Measurements from ENCODE around the gene NANOS3.
A peak's percentile ranks its signal among the peaks of the same experiment; 100 is the strongest.

NANOS3 gene

DNA sequence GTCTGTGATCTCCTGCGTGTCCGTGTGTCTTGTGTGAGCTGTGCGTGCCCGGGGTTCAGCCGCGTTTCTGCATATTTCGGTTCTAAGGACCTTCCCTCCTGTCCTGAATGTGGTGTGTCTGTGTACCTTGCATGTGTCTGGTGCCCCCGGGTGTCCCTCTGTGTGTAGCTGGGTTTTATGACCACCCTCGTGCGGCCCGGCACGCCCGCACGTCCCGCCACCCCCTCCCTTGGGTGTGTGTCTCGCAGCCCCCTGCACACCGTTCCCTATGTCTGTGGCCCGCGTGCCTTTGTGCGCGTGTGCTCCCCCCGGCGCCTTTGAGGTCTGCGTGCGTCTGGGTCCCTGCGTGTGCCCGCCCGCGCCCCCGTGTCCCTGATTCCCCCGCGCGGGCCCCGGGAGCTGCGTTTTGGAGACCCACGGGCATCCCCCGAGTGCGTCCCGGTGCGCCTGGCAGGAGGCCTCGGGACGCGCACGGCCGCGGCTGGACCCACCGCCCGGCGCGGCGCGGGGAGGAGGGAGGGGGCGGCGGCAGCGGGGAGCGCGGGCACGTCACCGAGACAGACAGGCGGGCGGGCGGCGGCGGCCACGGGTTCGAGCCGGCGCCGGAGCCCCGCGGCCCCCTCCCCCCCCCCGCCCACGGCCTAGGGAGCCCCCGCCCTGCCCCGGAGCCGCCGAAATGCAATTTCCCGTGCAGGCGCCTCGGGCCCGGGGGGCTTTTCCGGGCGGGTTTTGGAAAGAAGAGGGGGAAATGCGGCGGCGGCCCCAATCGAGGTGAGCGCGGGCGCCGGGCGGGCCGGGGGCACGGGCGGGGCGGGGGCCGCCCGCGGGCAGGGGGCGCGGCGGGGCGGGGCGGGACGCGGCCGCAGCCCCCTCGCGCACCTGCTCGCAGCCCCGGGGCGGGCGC, 12.0 kb upstream of the NANOS3 start:
- no peak for DNase-seq (ENCODE audit: low read depth in 2 of 2)

DNA sequence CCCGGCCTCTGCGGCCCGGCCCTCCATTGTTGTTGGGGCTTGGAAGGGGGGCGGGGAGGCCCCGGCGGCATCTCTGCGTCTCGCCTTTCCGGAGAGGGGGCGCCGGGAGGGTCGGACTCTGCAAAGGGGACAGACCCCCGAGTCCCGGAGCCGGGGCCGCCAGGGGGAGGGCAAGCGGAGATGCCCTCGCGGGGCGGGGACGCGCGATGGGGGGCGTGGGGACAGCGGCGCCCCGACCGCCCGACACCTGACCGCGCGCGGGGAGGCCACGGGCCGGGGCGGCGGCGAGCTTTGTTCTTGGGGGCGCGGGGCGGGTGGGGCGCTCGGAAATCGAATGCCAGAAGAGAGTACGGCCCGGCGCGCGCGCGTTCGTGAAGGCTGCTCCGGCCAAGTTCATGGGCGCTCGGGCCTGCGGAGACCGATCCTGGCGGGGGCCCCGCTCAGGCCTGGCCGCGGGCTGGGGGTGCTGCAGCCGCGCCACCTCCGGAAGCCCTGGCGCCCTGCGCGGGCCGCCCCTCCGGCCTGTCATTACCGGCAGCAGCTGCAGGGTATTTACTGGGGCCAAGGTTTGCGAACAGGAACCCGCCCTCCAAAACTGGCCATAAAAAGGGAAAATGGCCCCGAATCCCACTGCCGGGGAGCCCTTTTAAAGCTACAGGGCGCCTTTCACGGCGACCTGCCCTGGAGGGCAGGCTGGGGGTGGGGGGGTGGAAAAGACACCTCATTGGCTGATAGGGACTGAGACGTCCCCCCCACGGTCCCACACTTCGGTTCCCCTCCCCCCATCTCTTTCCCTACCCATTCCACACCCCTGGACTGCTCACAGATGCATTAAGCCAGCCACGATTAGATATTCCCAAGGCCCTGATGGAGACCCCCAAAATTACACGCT, 11.1 kb upstream of the NANOS3 start:
- no peak for DNase-seq (ENCODE audit: low read depth in 2 of 2)

DNA sequence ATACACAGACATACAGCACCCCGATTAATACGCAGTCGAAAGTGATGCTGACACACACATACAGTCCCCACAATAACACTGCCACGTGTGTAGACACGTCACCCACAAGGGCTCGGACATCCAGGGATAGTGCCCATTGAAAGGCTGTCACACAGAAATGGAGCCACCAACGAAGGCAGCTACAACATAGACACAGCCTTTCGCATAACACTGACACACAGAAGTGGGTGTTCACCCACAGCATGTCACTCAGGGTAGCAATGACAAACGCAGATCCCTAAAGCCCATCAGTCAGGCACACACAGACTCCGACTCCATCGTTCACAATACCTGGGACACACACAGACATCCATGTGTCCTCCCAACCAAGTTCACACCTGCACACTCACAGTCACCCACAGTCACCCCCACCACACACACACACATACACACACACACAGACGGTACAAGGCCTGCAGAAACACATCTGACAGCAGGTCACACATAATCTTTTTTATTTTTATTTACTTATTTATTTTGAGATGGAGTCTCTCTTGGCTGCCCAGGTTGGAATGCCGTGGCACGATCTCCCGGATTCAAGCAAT, 10.4 kb upstream of the NANOS3 start:
- no peak for DNase-seq (ENCODE audit: low read depth in 2 of 2)

DNA sequence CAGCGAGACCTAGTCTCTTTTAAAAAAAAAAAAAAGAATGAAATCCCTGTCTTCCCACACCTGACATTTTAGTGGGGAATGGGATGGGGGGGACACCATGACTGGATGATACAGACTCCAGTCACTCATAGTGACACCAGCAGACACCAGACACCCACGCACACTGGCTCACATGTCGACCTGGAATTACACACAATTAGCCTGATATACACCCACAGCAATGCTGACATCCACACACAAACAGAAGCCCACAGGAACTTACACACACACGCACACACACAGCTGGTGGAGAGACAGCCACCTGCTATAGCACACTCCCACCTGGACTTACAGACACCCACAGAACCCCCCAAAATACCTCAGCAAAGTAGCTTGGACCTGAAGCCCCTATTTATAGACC, 8.3 kb upstream of the NANOS3 start:
- no peak for DNase-seq (ENCODE audit: low read depth in 2 of 2)

DNA sequence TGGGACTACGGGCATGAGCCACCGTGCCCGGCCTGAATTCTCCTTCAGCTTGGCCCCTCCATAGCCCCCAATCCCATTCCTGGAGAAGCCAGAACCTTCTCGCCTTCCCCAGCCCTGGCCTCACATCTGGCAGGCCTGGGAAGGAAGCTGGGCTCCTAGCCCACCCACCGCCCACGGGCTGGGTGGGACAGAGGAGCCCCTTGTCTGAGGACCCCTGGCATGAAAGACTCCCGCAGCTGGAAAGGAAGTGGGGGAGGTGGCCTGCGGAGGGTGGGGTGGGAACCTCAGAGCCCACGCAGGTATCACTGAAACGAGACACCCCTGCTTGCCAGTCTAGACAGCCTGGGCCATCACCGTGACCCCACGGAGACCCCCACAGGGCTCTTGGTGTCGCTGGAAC, 7.7 kb upstream of the NANOS3 start:
- DNase-seq (ENCODE audit: low read depth in 2 of 2): no peak

DNA sequence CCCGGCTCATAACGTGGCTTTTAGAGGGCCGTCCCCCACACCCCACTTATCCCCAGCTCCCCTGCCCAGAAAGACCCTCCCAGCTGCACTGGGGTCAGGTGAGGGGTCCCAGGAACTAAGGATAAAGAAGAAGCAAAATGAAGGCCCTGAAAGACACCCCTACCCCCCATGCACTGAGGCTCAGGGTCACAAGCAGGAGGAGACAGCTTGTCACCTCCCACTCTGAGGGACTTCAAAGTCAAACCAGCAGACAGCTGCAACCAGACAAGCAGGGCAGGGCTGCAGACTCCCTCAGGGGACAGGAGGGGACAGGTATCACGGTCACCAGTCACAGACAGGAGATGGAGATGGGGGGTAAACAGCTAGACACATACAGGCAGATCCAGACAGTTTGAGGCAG, 6.1 kb upstream of the NANOS3 start:
- no peak for DNase-seq (ENCODE audit: low read depth in 2 of 2)

DNA sequence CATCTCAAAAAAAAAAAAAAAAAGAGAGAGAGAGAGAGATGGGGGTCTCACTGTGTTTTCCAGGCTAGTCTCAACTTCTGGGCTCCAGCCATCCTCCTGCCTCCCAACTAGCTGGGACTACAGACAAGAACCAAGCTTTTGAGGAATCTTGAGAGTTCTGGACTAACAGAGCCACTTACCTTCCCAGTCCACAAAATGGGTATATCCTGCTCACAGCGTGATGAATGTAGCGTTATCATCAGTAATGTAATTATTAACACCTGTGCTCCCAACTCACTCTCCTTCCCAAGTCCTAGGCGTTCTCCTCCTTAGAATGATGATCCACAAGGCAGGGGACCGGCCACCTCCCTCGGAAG, 4.6 kb upstream of the NANOS3 start:
- no peak for DNase-seq (ENCODE audit: low read depth in 2 of 2)

DNA sequence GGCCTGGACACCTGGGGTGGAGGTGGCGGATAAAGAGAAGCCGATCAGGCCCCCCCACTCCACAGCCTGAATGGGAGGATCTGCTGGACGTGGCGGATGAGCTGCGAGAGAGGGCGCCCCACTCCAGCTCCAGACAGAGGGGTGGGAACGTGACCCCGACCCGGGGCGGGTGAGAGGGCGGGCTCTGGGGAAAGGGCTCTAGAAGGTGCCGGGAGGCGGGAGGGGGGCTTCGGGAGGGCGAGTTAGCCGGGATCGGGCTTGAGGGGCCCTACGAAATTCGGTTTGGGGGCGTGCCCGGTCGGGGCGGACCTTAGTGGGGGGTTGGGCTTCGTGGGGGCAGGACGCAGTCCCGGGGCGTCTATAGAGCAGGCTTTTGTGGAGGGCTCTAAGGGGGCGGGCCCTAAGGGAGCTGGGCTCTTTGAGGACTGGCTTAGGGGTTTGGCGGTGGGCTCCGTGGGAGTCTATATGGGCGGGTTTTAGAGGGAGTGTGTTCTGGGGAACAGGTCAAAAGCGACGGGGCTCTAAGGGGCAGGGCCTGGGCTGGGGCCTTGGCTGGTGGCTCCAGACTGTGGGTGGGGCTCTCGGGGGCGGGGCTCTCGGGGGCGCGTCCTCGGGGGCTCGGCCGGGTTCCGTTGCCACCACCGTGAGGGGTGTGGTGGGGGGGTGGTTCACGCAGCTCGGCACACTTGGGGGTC, 4.1 kb upstream of the NANOS3 start:
- DNase-seq (ENCODE audit: low read depth in 2 of 2): no peak

DNA sequence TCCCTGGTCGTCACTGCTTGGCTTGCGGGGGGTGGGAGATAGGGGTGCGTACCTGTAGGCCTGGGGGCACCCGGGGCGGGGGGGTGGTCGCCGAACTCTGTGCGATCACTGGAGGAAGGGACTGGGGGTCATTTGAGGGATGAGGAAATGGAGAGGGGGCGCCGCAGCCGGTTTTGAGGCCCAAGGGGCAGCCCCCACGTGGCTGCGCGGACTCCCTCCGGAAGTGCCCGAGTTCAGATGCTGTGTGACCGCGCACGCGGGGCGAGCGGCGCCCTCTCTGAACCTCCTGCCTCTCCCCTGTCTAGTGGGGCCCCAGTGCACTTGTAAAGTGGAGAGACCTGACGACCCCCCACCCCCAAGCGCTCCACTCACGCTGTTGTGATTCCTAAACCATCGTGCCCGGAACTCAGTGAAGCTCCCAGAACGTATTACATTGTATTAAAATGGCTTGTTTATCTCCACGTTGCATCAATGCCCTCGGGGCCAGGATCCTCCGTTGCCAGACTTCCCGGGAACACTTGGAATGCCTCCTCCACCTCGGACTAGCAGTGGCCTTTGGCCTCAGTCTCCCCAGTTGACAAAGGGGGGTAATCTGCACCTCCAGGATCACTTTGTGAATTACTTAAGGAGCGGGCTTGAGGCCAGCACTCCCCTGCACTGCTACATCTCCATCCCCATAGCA, 3.0 kb upstream of the NANOS3 start:
- no peak for DNase-seq (ENCODE audit: low read depth in 2 of 2)

DNA sequence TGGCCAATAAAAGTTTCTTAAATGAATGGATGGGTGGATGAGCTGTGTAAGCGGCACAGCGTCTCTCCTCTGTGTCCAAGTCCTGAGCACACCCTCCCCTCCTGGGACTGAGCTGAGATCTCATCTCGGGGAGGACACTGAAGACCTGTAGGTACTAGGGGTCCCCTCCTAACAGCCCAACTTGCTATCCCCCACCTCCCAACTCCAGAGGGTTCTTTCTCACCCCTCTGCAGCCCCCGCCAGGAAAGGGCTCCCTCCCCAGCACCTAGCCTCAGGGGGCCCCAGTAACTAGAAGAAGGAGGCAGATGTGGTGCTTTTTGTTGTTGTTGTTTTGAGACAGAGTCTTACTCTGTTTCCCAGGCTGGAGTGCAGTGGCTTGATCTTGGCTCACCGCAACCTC, 1.1 kb upstream of the NANOS3 start:
- no peak for DNase-seq (ENCODE audit: low read depth in 2 of 2)

DNA sequence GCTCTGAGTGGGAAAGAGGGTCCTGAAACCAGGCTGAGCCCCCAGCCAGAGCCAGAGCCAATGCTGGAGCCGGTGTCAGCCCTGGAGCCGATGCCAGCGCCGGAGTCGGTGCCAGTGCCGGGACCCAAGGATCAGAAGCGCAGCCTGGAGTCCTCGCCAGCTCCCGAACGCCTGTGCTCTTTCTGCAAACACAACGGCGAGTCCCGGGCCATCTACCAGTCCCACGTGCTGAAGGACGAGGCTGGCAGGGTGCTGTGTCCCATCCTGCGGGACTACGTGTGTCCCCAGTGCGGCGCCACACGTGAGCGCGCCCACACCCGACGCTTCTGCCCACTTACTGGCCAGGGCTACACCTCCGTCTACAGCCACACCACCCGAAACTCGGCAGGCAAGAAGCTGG, 369 bp downstream of the NANOS3 start:
- DNase-seq (ENCODE audit: low read depth in 2 of 2): no peak

DNA sequence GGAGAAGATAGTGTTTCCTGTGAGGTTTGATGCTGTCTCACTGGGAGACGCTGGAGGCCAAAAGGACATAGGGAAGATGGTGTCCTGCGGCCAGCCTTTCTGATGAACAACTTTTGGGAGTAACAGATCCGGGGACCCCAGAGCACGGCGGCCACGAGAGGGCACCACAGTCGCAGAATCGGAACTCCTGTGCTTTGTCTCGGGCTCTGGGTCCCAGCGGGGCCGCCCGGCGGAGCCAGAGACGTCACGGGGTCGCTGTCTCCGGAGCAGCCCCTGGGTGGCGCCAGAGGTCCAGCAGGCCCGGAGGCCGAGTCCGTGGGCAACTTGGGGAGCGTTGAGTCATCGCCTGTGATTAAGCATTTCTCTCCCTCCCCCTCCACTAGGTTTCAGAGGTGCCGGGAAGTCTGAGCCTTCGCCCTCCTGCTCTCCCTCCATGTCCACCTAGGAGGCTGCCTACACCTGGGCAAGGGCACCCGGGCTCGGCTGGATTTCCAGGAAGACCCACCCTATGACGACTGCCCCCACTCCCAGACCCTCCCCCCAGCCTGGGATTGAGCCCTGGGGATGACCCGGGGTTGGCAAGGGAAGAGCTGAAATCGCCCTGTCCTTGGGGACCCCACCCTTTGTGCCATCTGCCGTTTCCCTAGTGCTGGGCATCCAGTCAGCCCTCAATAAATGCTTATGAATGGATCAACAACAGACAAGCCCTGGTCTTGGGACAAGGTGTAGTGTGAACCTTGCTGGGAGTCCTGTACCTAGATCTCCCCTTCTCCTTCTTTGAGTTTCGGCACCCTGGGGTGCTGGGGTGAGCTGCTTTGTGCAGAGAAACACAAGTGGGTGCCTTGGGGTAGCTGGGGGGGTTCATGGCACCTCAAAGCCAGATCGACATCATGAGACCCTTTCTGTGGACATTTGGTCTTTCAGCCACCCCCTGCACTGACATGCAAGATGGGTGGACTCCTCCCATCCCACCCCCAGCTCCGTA, 3.4 kb downstream of the NANOS3 start:
- DNase-seq (ENCODE audit: low read depth in 2 of 2): peak; percentile 98

DNA sequence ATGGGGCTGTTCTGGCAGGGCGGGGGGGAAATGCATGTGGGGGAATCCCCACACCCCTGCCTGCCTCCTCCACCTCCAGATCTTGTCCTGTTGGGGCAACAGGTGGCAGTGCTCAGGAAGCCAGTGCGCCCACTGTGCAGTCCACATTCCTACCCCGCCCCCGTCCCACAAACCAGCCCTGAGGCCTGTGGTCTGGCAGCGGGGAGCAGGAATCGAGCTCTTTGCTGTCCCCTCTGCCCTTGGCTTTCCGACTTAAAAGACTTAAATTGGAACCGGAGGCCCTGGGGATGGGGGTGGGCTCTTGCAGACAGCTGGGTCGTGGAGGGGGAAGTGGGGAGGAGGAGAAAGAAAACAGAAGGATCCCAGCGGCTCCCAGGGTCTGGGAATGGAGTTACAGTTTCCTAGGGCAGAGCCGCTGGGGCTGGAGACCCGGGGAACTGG, 4.3 kb downstream of the NANOS3 start:
- DNase-seq (ENCODE audit: low read depth in 2 of 2): no peak

DNA sequence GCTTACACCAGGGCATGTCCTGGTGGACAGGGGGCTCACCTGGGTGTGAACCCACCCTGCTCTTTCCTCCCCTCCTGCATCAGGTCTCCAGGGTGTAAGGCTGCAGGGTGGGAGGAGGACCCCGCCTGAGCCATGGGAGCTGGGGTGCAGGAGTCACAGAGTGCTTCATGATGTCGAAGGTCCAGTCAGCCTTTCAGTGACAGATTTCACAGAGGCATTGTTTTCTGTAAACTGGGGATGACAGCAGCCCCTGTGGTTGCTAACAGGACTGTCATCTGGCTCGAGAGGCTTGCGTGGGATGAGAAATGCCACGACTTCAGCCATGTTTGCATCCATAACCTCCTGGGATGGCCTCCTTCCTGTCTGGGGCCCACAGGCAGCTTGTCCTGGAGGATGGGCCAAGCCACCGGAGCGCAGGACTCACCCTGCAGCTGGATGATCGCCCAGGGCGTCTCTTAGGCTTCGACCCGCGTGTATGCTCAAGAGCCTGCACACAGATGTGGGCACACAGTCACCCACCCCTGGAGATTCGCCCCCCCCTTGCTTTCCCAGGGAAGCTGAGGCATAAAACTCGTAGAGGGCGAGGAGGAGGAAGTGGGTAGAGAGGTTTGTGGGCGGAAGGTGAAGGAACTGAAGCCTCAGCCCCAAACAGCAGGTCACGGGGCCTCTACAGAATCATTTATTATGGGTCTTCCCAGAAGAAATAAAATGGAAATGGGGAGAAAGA, 4.9 kb downstream of the NANOS3 start:
- DNase-seq (ENCODE audit: low read depth in 2 of 2): no peak

DNA sequence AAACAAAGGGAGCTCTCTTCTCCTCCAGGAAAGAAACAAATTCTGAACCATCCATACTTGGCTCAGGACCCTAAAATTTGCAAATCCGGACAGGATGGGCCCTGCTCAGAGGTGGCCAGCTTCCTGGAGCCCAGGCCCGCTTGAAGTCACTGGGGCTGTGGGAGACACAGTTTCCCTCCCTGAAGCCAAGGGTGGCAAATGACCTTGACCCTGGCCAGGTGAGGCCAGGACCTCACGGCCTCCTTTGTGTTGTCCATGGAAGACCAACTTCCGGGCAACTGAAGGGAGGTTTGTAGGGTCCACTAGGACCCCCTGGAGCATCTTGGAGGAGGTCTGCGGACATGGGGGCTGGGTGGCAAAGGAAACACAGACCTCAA, 5.5 kb downstream of the NANOS3 start:
- DNase-seq (ENCODE audit: low read depth in 2 of 2): no peak

DNA sequence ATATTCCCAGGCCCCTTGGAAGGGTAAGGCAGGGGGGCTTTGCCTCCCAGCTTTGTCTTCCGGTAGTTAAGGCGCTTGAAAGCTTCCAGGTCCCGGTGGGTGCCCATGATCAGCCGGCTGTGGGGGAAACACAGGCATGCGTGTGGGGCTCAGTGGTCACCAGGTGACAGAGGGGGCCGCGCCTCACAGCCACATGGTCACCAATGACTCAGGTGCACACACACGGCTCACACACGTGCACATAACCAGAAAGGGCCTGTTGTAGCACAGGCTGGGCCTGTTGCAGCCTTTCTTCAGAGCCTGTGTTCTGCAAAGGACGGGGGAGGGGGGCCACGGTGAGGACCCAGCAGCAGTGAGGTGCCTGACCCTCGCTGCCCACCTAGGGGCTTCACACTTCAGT, 5.9 kb downstream of the NANOS3 start:
- DNase-seq (ENCODE audit: low read depth in 2 of 2): no peak

DNA sequence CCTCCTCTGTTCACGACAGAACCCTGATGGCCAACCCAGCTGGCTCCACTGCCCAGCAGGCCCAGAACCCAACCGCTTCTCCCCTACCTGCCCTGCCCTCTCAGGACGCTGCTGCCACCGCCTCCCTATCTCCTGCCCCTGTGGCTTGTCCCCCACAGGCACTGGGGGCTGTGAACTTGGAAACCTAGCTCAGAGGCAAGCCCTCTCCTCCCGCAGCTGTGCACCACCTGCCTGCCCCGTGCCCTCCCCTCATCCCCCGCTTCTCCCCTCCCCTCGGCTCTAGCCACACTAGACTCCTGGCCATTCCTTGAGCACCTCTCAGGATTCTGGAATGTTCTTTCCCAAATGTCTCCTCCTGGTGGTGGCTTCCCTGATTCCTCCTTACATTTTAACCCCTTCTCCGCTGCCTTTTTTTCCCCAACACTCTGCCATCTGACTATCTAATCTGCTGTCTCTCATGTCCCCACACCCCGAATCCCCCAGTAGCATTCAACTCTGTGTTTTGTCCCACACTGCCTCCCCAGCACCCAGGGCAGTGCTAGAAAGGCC, 6.7 kb downstream of the NANOS3 start:
- no peak for DNase-seq (ENCODE audit: low read depth in 2 of 2)

DNA sequence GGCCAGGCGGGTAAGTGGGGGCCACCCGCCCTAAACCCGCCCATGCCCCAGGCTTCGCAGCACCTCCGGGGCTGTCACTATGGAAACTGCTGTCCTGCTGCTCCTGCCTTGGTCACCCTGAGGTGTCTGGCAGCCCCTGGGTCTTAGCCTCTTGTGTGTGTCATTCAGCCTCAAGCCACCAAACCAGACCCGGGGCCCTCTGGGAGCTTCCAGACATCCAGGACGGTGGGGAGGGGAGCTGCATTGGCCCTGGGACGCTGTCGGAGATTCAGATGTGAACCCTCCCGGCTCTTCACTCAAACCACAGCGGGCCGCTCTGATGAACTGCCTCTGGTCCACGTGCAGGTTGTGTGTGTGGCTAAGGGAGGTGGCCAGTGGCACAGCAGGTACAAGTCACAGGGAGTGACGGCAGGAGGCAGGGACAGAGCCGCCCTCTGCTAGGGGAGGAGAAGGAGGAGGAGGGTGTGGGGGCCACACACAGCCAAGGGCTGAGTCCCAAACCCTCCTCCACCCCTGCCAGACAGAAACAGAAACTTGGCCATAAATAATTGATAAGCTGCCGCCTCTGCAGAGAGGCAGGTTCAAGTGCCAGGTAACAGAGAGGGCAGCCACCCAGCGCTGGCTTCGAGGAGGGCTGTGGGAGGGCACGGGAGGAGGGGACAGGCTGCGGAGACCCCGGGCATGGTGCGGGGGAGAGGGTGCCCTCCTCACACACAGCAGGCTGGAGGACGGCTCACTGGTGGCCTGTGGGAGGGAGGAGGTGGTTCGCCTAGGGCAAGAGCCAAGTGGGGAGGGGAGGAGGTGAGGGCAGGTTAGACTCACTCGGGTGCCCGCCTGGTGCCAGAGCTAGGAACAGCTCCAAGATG, 8.0 kb downstream of the NANOS3 start:
- DNase-seq (ENCODE audit: low read depth in 2 of 2): no peak

All from stimulated activated CD8-positive, alpha-beta memory T cell treated with anti-CD3 and anti-CD28 coated beads, Interleukin-2, amount 100 ng/mL, for 1 hour (primary cell).